DMS114 treated with DMSO at 0.1 percent for 48 hours (cell line): ENCODE results near the gene CRYGA.
"Not testable (repeated sequence)": the region's sequence is repeated elsewhere in the genome, so short reads cannot be mapped to it uniquely, and the experiment has no call there.

ENCODE experiments used
- DNase-seq: peaks from one replicate; lab custom pipeline; 2025; ENCODE audit not compliant: unreplicated experiment; lab: John Stamatoyannopoulos, UW

The CRYGA gene

DNA sequence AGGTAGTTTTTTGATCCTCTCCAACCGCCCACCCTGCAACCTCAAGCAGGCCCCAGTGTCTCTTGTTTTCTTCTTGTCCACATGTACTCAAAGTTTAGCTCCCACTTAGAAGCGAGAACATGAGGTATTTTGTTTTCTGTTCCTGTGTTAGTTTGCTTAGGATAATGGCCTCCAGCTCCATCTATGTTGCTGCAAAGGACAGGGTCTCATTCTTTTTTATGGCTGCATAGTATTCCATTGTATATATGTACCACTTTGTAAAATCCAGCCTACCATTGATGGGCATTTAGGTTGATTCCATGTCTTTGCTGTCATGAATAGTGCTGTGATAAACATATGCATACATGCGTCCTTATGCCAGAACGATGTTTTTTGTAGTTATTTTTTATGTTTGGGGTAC, 36.3 kb downstream of the CRYGA start:
- DNase-seq, result no peak

DNA sequence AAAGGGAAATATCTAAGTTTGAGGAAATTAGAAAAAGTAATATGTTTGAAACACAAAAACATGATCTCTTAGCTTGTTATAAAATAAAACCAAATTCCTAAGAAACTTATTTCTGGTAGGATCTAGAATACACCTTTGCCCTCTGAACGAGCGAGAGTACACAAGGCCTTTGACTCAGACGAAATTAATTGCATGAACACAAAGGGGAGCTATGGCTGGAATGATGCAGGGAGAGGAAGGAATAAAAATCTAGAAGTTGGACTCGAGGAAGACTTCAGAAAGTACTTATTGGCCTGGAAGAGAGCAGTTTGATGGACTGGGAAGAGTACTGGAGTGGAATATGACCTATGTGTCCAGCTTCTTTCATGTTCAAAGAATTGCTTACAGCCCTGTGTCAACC, 38.1 kb downstream of the CRYGA start:
- no peak for DNase-seq

DNA sequence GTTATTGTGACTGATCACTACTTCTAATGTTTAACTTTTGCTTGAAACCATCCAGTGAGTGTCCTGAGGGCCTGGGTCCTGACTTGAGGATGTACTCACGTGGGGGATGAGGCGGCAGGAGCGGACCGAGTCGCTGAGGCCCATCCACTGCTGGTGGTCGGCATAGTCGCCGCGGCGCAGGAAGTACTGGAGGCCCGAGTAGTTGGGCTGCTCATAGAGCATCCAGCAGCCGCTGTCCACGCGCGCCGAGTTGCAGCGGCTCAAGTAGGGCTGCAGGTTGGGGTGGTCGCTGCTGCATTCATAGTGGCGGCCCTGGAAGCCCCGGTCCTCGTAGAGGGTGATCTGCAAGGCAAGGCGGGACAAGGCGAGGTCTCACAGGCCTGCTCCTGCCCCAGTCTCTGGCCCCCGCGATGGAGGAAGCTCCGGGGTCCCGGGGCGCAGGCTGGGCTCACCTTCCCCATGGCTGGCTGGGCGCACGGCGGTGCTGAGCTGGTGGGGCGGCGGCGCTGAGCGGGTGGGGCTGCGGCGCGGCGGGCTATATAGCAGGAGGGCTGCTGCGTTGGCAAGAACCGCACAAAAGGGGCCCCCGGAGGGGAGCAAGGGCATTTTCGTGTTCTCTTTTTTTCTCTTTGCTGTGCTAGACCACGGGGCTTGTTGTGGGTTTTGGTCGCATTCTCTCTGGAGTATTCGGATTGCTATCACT, 39.2 kb downstream of the CRYGA start, which contains the start of gene CRYGD:
Gene CRYGD, minus strand, starts transcription at position 512 of the 703 bp plus-strand sequence. Its CDS starts 51 bp downstream, at position 461.
- peak; percentile 11 for DNase-seq

DNA sequence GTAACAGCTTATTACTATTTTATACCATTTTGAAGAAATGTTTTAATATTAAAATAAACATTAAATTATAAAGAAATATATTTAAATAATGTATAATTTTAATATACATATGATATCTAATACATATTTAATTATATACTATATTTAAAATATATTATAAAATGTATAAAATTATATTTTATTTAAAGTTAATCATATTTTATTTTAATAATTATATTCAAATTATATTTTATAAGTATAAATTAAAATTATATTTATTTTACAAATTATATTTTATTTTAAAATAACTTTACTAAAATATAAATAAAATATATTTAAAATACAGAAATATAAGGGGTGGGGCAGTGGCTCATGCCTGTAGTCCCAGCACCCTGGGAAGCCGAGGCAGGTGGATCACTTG, 41.1 kb downstream of the CRYGA start:
- DNase-seq, result no peak

DNA sequence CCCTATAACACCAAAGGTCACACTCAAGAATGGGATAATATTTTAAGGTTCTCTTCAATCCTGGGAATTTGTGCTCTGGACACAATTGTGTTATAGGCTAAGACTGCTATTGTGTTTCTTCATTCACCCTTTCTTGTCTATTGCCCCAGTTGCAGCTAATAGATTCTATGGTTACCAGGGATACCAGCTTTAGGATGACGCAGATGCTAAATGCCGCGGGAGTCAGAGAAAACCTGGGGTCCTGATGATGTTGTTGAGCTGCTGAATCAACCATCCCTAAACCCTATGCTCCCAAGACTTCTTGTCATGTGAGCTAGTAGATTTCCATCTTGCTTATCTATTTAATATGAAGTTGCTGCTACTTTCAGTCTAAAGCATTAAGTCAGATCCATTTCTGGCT, 44.5 kb downstream of the CRYGA start:
- DNase-seq, result no peak

DNA sequence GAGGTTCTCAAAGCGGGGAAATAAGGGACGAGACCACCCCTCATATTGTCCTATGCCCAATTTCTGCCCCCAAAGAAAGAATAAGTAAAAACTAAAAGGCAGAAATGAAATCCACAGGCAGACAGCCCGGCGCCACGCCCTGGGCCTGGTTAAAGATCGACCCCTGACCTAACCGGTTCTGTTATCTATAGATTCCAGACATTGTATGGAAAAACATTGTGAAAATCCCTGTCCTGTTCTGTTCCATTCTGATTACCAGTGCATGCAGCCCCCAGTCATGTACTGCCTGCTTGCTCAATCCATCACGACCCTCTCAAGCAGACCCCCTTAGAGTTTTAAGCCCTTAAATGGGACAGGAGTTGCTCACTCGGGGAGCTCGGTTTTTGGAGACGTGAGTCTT, 46.0 kb downstream of the CRYGA start:
- not testable (repeated sequence) for DNase-seq

DNA sequence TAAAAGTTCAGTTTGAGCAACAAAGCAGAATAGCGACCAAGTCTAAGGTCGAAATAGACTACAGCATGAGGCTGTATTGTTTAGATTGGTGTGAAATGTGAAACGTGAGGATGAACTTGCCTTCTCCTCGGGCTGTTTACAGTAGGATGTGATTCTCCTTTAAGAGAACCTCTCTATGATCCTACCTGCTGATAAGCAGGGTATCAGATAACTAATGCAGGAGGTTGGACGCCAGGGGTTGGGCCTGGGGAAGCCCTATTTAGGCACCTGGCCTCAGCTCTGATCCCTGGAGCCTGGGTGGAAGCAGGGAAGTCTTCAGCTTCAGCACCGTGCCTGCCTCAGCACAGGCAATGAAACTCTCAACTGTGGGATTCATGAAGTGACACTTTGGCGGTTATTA, 50.4 kb downstream of the CRYGA start:
- DNase-seq, result no peak

DNA sequence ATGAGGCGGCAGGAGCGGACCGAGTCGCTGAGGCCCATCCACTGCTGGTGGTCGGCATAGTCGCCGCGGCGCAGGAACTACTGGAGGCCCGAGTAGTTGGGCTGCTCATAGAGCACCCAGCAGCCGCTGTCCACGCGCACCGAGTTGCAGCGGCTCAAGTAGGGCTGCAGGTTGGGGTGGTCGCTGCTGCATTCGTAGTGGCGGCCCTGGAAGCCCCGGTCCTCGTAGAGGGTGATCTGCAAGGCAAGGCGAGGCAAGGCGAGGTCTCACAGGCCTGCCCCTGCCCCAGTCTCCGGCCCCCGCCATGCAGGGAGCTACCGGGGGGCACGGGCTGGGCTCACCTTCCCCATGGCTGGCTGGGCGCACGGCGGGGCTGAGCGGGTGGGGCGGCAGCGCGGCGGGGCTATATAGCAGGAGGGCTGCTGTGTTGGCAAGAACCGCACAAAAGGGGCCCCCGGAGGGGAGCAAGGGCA, 51.1 kb downstream of the CRYGA start:
- not testable (repeated sequence) for DNase-seq
